Heart right ventricle (tissue), 16 donors: Measurements from ENCODE around the gene DBT. TPM values are rescaled to one million over a fixed set of nuclear protein-coding genes. Genes with fewer than 3 reads are reported as not detected.
A peak's percentile ranks its signal among the peaks of the same experiment; 100 is the strongest.

ENCODE experiments used
- ATAC-seq, 8 donors: fragments of 200-7000 bp; cut with Tn5 transposase; one replicate each; pipeline ENCODE4 v1.9.1; 2020; ENCODE audit warnings: mild to moderate bottlenecking in 8 of 8, moderate library complexity in 8 of 8, moderate number of reproducible peaks in 1 of 8
- DNase-seq, 2 donors: peaks; one replicate each; pipeline ENCODE4 v3.0.0-alpha.2; 2020
- H3K27ac ChIP-seq, 10 donors: fragments of 200-600 bp; sonication (generic) in 2 of 10; one replicate each; pipeline versions ENCODE4 v1.5.0 to v1.8.0; 2020 to 2022; ENCODE audit warnings: mild to moderate bottlenecking in 3 of 10
- H3K27me3 ChIP-seq, 7 donors: fragments of 200-600 bp; one replicate each; pipeline ENCODE4 v1.8.0; 2021 to 2022; ENCODE audit warnings: mild to moderate bottlenecking in 2 of 7
- H3K36me3 ChIP-seq, 9 donors: fragments of 200-600 bp; sonication (generic) in 1 of 9; one replicate each; pipeline versions ENCODE4 v1.5.0 to v1.8.0; 2020 to 2022; ENCODE audit warnings: mild to moderate bottlenecking in 2 of 9
- H3K4me1 ChIP-seq, 9 donors: fragments of 200-600 bp; sonication (generic) in 1 of 9; one replicate each; pipeline versions ENCODE4 v1.5.0 to v1.8.0; 2020 to 2022; ENCODE audit warnings: mild to moderate bottlenecking in 4 of 9
- H3K4me3 ChIP-seq, 10 donors: fragments of 200-600 bp; sonication (generic) in 2 of 10; one replicate each; pipeline versions ENCODE4 v1.5.0 to v1.8.0; 2020 to 2022; ENCODE audit warnings: mild to moderate bottlenecking in 7 of 10, moderate library complexity in 2 of 10
- H3K9me3 ChIP-seq, 11 donors: fragments of 200-600 bp in 10 of 11; sonication (generic) in 2 of 11; one replicate each; pipeline versions ENCODE4 v1.5.0 to v1.8.0; 2013 to 2022; ENCODE audit warnings: mild to moderate bottlenecking in 2 of 11, control low read depth in 1 of 11, moderate library complexity in 1 of 11
- WGBS, 2 donors: extraction: QIAGEN DNeasy Blood & Tissue Kit; methylation state at CpG; one replicate each; pipeline ENCODE4 v1.1.7; 2013; ENCODE audit warnings: inconsistent platforms in 1 of 2; 5-methylcytosine and 5-hydroxymethylcytosine counted together
- intact Hi-C, 10 donors: fragments of 100-400 bp; cut with DNase I; formaldehyde crosslinking; loops; one replicate each; pipeline versions ENCODE4 v1.11.1 to v1.14.2; 2022
- polyA plus RNA-seq, 2 donors: library from polyadenylated mRNA; stranded (reverse); fragments of 200-250 nt; gene quantifications; one replicate each; pipeline ENCODE4 v1.2.3, GENCODE V29; 2013
- total RNA-seq, 10 donors: library from RNA; stranded (reverse); fragmentation: NEBNext Ultra II Directional in 3 of 10; extraction: Animal tissue kit (Norgen Biotek cat#: 25700) in 3 of 10; gene quantifications; one replicate each; pipeline versions ENCODE4 v1.2.1 to v1.2.4, GENCODE V29; 2021 to 2023
- TF ChIP-seq, protein P1 (sequence below), 9 donors: fragments of 200-600 bp; sonication (generic) in 2 of 9; IDR thresholded peaks; one replicate each; pipeline versions ENCODE4 v1.5.0 to v1.8.0; 2021 to 2022; ENCODE audit warnings: antibody characterized with exemption in 9 of 9, mild to moderate bottlenecking in 5 of 9, moderate library complexity in 1 of 9
- donor health status: Arrhythmogenic right ventricular cardiomyopathy.
- donor health status: ischemic (EF 13 %, LVEDD 7.1; RV severe dilation, severe dysfunction).
- donor health status: healthy with polysubstance abuse.
- donor health status: DM: no; HTN: yes; CAD: no.
- donor health status: DM: no; HTN: no; CAD: no.
- donor health status: ischemic (EF 25% LVEDD 6.9; RV normal size, moderate dysfunction).
- donor health status: ischemic (EF 25% LVEDD 5.7; RV mildly dilated, moderate dysfunction).
- donor health status: healthy.
- donor health status: DM: yes; HTN: yes; CAD: no.
- donor health status: Ischemic cardiomyopathy.
- donor health status: ischemic (EF 35%, LVEDD 5.7; RV mildly dilated, moderate dysfunction).
- donor health status: nonischemic (EF 11% LVEDD 7.7; RV severe dilation, severe dysfunction).
- donor health status: DM: yes; HTN: yes; CAD: no.
- donor health status: PGD.
- donor health status: ischemic (EF 29% LVEDD 5.4; RV normal size, mild dysfunction).
- donor health status: nonischemic (EF 23%, LVEDD 6.1; RV moderate dilation, normal function).

Gene DBT
- total and polyA plus RNA-seq, 12 donors, result 4.9 to 49.0 (median 36.8) TPM

- DNase-seq (no peak), ATAC-seq (no peak)
- peak overlapping the region in 1 of 10 donors; percentile 5 for H3K27ac ChIP-seq
- no peaks in the 10 kb centered on the region for H3K27me3 ChIP-seq
- peaks cover 0 to 85% (median 28%) of the 10 kb centered on the region in 9 donors for H3K36me3 ChIP-seq
- TF ChIP-seq, protein P1, sequence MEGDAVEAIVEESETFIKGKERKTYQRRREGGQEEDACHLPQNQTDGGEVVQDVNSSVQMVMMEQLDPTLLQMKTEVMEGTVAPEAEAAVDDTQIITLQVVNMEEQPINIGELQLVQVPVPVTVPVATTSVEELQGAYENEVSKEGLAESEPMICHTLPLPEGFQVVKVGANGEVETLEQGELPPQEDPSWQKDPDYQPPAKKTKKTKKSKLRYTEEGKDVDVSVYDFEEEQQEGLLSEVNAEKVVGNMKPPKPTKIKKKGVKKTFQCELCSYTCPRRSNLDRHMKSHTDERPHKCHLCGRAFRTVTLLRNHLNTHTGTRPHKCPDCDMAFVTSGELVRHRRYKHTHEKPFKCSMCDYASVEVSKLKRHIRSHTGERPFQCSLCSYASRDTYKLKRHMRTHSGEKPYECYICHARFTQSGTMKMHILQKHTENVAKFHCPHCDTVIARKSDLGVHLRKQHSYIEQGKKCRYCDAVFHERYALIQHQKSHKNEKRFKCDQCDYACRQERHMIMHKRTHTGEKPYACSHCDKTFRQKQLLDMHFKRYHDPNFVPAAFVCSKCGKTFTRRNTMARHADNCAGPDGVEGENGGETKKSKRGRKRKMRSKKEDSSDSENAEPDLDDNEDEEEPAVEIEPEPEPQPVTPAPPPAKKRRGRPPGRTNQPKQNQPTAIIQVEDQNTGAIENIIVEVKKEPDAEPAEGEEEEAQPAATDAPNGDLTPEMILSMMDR (IDR thresholded peaks at IDR 0.05), result no peak
- no peak overlapping the region for H3K4me3 ChIP-seq
- H3K9me3 ChIP-seq, result no peaks in the 10 kb centered on the region
- intact Hi-C loops, result loop anchor here in 2 of 10 donors (10.0 kb wide), 2 partner anchors 143 to 287 kb away; no protein-coding TSS in a partner anchor
- no peaks in the 10 kb centered on the region for H3K4me1 ChIP-seq
- 57 to 61% methylated on average over 2 of the region's 2 CpGs for WGBS, 2 donors
Measured at GRCh38 chr1:100151679-100152078, 98.0 kb downstream of the DBT start.

- Histone ChIP-seq H3K27me3 (no peaks in the 10 kb centered on the region), H3K4me3 (no peak overlapping the region), H3K27ac (no peak overlapping the region), H3K36me3 (peaks cover 0 to 100% (median 61%) of the 10 kb centered on the region in 9 donors), H3K4me1 (no peaks in the 10 kb centered on the region), H3K9me3 (no peaks in the 10 kb centered on the region)
- intact Hi-C loops, result loop anchor here in 1 of 10 donors (10.0 kb wide), 1 partner anchor 263 kb away; no protein-coding TSS in a partner anchor
- no peak for DNase-seq
- WGBS, 2 donors, result 87 to 89% methylated on average over 4 of the region's 4 CpGs
- ATAC-seq, result no peak
- TF ChIP-seq, protein P1 (IDR thresholded peaks at IDR 0.05), result no peak
Measured at GRCh38 chr1:100147875-100148274, 101.8 kb downstream of the DBT start.

GRCh38 chr1:100146958-100147357 lies 102.7 kb downstream of the DBT start:
- Histone ChIP-seq H3K9me3 (no peaks in the 10 kb centered on the region), H3K4me1 (peaks cover 0 to 4% (median 0%) of the 10 kb centered on the region in 9 donors), H3K4me3 (no peak overlapping the region), H3K27ac (no peak overlapping the region), H3K36me3 (peaks cover 0 to 100% (median 65%) of the 10 kb centered on the region in 9 donors), H3K27me3 (no peaks in the 10 kb centered on the region)
- no peak for ATAC-seq
- DNase-seq, result no peak
- intact Hi-C loops, result loop anchor here in 1 of 10 donors (10.0 kb wide), 1 partner anchor 262 kb away; no protein-coding TSS in a partner anchor
- TF ChIP-seq, protein P1 (IDR thresholded peaks at IDR 0.05), result no peak
- 96 to 97% methylated on average over 1 of the region's 1 CpG for WGBS, 2 donors

- intact Hi-C loops, result loop anchor here in 1 of 10 donors (10.0 kb wide), 1 partner anchor 260 kb away; no protein-coding TSS in a partner anchor
- peaks cover 0 to 4% (median 0%) of the 10 kb centered on the region in 9 donors for H3K4me1 ChIP-seq
- 95 to 96% methylated on average over 3 of the region's 3 CpGs for WGBS, 2 donors
- H3K27me3 ChIP-seq, result no peaks in the 10 kb centered on the region
- no peaks in the 10 kb centered on the region for H3K9me3 ChIP-seq
- ATAC-seq (no peak), DNase-seq (no peak)
- no peak overlapping the region for H3K4me3 ChIP-seq
- peaks cover 0 to 100% (median 79%) of the 10 kb centered on the region in 9 donors for H3K36me3 ChIP-seq
- no peak overlapping the region for H3K27ac ChIP-seq
- TF ChIP-seq, protein P1 (IDR thresholded peaks at IDR 0.05), result no peak
Measured at GRCh38 chr1:100145116-100145515, 104.5 kb downstream of the DBT start.
